ENCODE measurements around the gene ATP8B2.

DNA sequence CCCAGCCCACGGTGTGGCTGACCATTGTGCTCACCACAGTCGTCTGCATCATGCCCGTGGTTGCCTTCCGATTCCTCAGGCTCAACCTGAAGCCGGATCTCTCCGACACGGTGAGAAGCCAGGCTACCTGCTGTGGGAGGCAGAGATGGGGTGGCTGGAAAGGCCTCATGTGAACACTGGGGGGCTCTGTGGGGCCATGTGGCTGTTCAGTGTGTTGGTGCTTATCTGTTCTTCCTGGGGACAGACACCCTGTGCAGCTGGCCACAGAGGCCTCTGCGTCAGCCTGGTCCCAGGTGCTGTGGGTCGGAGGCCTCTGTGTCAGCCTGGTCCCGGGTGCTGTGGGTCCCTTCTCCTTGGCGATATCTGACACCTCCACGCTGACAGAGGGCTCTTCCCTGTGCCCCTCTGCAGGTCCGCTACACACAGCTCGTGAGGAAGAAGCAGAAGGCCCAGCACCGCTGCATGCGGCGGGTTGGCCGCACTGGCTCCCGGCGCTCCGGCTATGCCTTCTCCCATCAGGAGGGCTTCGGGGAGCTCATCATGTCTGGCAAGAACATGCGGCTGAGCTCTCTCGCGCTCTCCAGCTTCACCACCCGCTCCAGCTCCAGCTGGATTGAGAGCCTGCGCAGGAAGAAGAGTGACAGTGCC is 23.2 kb downstream of the ATP8B2 start:
- TF ChIP-seq, protein P1, sequence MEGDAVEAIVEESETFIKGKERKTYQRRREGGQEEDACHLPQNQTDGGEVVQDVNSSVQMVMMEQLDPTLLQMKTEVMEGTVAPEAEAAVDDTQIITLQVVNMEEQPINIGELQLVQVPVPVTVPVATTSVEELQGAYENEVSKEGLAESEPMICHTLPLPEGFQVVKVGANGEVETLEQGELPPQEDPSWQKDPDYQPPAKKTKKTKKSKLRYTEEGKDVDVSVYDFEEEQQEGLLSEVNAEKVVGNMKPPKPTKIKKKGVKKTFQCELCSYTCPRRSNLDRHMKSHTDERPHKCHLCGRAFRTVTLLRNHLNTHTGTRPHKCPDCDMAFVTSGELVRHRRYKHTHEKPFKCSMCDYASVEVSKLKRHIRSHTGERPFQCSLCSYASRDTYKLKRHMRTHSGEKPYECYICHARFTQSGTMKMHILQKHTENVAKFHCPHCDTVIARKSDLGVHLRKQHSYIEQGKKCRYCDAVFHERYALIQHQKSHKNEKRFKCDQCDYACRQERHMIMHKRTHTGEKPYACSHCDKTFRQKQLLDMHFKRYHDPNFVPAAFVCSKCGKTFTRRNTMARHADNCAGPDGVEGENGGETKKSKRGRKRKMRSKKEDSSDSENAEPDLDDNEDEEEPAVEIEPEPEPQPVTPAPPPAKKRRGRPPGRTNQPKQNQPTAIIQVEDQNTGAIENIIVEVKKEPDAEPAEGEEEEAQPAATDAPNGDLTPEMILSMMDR (IDR thresholded peaks at IDR 0.05) = peak in 1 of 12 donors; percentile 5
- no peak for TF ChIP-seq POLR2A (IDR thresholded peaks at IDR 0.05)
